GM19395 (cell line): ENCODE results near the gene SOAT2.
"Not testable (repeated sequence)": the region's sequence is repeated elsewhere in the genome, so short reads cannot be mapped to it uniquely, and the experiment has no call there.

ENCODE experiments used
- ATAC-seq: cut with Tn5 transposase; IDR thresholded peaks from one replicate; pipeline ENCODE4 v1.9.1; 2021; ENCODE audit warnings: mild to moderate bottlenecking, moderate library complexity; ENCODE audit not compliant: unreplicated experiment

Gene SOAT2

DNA sequence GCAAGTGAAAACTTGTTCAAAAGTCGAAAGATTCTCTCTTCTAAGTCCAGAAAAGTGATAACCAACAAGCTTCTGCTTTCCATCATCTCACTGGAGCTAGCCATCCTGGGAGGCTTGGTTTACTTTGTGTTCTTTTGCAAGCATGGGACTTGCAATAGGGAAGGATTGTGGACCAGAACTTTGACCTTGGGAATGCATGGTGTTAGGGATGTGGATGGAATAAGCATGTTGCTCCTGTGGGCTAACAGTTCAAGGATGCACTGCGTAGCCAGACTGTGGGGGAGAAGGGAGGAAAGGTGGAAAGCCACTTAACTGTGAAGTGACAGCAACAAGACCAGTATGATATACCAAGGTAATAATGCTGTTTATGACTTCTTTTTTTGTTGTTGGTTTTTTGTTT is 28.6 kb downstream of the SOAT2 start:
- ATAC-seq: no peak

DNA sequence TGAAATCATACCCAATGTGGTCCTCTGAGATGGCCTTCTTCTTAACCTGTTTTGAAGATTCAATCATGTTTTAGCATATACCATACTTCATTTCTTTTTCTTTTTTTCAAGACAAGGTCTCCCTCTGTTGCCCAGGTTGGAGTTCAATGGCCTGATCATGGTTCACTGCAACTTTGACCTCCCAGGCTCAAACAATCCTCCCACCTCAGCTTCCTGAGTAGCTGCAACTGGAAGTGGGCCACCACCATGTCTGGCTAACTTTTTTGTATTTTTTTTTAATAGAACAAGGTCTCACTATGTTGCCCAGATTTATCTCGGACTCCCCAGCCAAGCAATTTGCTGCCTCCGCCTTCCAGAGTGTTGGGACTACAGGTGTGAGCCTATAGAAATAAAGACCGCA is 30.4 kb downstream of the SOAT2 start:
- no peak for ATAC-seq

DNA sequence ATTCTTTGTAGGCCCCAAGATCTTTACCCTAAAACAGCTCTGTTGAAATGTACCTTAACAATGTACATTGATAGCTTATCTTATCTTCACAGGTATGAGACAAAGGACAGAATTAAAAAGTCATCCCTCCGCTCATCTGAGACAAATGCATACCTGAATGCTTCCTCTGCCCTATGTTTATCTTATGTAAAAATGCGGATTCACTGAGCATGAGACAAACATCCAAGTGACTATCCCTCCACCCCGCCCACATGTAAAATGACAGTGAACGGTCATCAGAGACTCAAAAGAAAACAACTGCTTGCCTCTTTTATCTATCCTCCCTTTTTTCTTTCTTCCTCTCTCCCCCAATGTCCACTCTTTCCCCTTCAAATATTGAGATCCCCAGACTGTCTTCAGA is 40.1 kb downstream of the SOAT2 start:
- ATAC-seq: no peak

DNA sequence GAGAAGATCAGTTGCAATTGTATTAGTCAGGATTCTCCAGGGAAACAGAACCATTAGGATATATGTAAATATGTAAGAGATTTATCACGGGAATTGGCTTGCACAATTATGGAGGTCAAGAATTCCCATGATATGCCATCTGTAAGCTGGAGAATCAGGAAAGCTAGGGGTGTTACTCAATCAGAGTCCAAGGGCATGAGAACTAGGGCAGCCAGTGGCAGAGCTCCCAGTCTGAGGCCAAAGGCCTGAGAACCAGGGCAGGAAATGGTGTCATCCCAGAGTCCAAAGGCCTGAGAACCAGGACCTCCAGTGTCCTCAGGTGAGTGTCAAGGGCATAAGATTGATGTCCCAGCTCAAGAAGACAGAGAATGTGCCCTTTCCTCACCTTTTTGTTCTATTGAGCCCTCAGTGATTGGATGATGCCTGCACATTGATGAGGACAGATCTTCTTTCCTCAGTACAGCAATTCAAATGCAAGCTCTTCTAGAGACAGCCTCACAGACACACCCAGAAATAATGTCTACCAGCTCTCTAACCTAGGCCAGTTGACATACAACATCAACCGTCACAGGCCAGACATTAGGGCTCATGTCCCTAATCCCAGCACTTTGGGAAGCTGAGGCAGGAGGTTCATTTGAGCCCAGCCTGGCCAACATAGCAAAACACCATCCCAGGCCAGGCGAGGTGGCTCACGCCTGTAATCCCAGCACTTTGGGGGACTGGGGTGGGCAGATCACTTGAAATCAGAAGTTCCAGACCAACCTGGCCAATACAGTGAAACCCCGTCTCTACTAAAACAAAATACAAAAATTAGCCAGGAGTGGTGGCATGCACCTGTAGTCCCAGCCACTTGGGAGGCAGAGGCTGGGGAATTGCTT is 42.3 kb downstream of the SOAT2 start:
- ATAC-seq: no peak

DNA sequence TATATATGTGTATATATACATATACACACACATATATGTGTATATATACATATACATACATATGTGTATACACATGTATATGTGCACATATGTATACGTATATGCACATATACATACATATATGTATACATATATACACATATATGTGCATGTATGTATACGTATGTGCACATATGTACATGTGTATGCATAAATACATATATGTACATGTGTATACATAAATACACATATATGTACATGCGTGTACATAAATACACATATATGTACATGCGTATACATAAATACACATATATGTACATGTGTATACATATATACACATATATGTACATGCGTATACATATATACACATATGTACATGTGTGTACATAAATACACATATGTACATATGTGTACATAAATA is 43.9 kb downstream of the SOAT2 start:
- no peak for ATAC-seq

DNA sequence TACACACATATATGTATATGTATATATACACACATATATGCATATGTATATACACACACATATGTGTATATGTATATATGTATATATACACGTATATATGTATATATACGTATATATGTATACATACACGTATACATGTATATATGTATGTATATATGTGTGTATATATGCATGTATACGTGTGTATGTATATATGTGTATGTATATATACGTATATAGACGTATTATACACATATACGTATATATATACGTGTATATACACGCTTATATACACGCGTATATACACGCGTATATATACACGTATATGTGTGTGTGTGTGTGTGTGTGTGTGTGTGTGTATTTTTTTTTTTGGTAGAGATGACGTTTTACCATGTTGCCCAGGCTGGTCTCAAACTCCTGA is 44.4 kb downstream of the SOAT2 start:
- ATAC-seq: no peak

DNA sequence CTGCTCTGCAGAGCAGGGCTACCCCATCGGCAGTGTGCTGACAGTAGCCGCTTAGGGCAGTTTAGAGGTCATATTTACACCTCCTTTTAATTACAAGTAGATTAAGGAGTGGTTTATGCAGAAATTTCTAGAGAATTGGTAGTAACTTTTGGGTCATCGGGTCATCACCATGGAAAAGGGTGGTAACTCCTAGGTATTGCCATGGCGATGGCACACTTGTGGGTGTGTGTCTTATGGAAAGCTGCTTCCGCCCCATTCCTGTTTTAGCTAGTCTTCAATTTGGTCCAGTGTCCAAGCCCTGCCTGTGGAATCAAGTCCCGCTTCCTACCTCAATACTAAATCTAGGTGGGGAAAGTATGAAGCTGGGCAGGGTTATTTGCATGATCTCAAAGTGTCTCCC is 47.8 kb downstream of the SOAT2 start:
- ATAC-seq: no peak

DNA sequence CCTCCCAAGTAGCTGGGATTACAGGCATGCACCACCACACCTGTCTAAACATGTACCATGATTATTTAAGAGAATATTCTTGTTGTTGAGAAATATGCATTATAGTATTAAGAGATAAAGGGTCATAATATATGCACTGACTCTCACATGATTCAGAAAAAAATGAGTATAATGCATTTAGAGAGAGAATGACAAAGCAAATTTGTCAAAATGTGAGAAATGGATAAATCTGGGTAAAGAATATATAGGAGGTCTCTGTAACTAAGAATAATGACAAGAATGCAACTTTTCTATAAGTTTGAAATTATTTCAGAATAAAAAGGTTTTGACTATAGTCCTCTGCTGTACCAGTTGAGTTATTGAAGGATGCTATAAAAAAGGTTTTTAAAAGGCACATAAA is 49.1 kb downstream of the SOAT2 start:
- ATAC-seq: no peak

DNA sequence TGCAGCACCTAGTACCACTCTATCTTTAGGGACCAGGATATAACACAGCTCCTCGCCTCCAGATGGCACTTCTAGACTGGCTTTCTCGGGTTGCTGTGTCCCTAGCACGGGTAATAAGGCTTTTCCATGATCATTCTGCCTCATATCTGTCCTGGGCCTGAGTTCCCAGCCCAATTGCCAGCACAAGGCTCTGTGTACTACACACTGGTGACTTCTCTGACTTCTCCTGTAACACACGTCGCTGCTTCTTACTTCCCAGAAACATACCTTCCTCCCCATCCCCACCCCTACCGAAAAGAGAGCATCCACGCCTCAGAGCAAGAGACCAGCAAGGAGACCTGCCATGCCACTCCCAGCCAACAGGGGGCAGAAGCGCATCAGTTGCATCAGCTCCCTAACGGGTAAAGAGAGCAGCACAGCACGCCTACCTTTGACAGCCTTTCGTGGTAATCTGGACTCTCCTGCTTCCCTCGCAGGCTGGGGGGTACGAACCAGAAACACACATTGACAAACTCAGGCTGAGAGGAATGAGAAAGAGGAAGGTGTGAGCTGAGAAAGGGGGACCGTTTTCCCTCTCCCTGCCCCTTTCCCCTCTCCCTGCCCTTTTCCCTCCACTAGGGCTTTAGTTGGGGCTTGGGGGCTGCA is 56.0 kb downstream of the SOAT2 start:
- ATAC-seq: peak; percentile 74

DNA sequence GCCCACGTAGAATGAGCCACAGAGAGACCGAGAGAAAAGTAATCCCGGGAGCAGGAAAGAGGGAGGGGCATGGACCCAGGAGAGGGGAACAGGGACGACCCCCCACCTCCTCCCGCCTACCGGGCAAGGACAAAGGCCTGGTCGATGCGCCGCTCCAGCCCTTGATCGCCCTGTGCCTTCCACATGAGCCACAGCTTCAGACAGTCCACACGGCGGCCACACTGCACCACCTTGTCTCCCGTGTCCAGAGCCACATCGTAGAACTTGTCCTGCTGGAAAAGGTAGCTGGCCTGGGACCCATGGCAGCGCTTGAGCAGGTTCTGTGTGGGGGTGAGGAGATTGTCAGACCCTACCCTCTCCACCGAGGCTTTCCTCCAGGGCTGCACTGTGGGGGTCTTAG is 56.7 kb downstream of the SOAT2 start:
- no peak for ATAC-seq

DNA sequence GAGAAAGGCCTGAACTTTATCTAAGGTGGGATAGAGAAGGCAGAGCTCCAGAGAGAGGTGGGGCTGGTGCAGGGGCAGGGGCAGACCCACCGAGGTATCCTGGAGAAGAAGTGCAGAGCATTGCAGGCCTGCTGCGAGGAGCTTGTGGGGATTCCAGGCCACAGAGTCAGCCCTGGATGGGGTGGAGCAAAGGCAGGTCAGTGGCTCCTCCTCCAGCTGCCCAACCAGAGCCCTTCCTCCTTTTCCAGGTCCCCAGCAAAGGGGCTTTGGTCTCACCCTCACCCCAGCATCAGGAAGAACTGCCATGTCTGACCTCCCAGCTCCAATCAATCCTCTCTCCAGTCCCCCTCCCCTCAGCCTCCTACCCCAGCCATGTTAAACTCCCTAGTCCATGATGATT is 57.4 kb downstream of the SOAT2 start:
- no peak for ATAC-seq

DNA sequence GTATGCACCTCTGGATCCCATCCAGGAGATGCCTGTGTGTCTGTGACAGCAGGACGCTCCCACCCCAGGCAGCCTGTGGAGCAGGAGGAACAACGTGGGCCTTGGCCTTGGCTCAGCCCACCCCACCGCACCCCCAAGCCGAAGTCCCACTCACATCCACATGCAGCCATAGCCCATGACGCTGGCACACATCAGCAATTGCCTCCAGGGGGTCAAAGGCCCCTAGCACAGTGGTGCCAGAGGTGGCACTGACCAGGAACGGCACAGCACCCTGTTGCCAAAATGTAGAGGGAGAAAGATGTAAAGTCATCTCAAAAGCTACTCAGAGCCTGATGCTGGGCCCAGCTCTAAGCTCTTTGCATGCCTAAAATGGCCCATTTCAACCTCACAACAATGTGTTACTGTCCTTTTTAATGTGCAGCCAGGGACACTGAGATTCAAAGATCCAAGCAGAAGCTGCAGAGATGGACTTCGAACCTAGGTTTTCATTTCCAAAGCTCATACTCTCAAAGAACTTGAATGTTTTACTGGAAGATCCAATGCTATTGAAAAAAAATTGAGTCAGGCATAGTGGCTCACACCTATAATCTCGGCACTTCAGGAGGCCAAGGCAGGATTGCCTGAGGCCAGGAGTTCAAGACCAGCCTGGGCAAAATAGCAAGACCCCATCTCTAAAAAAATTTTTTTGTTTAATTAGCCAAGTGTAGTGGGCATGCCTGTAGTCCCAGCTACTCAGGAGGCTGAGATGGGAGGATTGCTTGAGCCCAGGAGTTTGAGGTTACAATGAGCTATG is 58.0 kb downstream of the SOAT2 start:
- no peak for ATAC-seq

DNA sequence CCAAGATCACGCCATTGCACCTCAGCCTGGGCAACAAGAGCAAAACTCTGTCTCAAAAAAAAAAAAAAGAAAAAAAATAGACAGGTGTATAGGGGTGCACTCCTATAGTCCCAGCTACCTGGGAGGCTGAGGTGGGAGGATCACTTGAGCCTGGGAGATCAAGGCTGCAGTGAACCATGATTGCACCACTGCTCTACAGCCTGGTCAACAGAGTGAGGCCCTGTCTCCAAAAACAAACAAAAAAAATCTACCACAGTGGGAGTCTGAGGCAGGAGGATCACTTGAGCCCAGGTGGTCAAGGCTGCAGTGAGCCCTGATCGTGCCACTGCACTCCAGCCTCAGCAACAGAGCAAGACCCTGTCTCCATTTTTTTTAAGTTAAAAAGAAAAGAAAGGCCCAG is 59.7 kb downstream of the SOAT2 start:
- not testable (repeated sequence) for ATAC-seq

DNA sequence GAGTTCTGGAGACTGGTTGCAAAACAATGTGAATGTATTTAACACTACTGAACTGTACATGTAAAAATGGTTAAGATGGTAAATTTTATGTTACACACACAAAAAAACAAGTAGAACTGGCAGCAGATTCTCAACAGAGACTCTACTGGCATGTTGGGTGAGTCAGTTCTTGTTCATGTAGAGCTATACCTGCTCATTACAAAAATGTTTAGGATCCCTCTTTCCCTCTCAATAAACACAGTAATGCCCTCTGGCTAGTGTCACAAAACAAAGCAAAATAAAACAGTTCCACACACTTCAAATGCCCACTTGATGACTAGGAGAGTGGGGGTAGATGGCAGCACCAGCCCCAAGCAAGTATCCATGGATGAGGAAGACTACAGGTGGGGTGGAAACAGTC is 63.6 kb downstream of the SOAT2 start:
- ATAC-seq: no peak

DNA sequence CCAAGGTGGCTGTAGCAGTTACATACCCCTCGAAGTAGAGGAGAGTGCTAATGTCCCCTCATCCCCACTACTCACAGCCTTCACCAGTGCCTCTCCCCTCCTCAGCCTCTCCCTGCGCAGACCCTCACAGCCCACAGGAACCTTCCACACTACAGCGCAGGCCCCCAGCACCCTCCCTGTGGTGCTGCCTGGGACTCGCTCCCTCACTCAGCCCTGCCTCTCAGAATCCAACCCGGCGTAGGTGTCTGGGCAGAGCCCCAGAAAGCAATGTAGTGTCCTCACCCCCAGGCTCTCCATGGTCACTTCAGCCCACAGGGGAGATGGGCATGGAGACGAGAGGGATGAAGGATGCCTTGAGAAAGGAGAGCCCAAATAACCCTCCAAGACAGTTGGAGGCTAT is 66.4 kb downstream of the SOAT2 start:
- ATAC-seq: no peak

DNA sequence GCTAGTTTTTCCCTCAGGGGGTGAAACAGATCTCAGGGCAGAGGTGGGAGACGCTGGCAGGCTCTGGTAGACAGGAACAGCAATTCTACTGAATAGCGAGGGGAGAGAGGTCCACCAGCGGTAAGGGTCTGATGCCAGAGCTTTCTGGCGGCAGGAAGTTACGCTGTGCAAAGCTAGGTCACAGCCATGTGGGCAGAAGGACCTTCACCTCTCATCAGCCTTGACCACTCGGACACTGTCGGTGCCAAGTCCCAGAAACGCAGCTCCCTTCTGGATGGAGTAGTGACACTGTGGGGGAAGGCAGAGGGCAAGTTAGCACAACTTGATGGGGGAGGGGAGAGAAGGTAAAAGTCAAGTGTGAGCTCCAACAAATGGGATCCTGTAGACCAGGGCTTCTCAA is 66.9 kb downstream of the SOAT2 start:
- no peak for ATAC-seq

DNA sequence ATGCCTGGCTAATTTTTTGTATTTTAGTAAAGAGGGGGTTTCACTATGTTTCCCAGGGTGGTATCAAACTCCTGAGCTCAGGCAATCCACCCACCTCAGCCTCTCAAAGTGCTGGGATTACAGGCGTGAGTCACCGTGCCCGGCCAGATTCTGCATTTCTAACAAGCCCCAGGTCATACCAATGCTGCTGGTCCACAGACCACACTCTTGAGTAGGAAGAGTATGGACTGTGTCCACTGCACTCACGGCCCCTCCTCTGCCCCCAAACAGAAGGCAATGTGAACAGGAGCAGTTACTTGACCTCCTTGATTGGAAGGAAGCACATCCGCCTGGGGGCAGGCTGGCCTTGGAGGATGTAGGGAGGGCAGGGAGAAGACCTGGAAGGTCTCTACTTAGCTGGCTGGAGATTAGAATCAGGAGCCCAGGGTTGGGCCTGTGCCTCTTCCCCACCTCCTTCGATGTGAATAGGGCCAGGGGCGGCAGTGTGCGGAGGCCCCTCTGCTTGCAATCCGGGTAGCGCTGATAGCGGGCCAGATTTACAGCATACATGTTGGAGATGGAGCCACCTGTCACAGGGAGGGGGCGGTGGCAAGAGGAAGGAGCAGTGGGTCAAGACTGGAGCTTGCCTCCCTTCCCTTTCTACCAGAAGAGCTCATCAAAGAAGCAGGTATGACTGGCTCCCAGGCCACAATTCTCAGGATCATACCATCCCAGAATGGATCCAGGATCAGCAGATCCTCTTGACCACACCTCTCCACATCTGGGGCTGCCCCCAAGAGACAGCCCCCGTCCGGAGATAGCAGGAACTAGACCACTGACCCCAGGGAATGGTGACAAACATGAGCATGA is 67.8 kb downstream of the SOAT2 start:
- ATAC-seq: no peak

DNA sequence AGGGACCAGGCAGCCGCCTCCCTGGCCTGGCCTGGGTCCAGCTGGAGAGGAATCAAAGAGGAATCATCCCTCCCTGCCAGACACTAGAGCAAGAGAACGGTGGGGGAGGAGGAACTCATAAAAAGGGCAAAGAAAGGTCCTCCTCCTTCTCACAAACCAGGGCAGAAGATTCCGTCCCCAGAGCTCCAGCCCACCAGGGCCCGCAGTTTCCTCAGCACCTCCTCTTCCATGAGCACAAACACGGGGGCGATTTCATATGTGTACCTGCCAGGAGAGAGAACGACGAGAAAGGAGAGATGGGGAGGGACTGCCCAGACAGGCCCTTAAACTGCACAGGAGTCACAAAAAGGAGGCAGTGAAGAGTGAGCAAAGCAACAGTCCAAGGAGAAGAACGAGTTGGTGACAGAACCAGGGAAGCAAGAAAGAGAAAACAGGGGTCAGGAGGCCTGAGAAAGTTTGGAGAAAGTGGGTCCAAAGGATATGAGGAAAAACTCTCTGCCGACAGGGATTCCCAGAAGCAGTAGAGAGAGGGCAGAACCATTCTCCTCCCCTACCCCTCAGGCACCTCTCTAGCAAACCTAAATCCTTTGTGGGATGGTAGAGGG is 68.5 kb downstream of the SOAT2 start:
- no peak for ATAC-seq

DNA sequence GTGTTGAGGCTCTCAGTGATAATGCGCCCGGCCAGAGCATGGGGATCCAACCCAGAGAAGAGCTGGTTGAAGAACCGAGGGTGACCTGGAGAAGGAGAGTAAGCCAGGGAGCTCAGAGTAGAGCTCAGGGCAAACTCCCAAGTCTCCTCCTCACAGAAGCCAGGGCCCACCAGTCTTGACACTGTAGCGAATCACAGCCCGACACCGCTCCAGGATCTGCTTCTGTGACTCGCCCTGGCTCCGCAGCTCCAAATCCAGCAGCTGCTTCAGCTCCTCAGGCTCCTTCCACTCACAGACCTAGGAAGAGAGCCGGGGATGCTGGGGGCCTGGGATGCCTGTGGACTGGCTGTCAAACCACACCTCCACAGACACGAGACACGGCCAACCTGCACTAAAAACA is 69.1 kb downstream of the SOAT2 start:
- no peak for ATAC-seq

DNA sequence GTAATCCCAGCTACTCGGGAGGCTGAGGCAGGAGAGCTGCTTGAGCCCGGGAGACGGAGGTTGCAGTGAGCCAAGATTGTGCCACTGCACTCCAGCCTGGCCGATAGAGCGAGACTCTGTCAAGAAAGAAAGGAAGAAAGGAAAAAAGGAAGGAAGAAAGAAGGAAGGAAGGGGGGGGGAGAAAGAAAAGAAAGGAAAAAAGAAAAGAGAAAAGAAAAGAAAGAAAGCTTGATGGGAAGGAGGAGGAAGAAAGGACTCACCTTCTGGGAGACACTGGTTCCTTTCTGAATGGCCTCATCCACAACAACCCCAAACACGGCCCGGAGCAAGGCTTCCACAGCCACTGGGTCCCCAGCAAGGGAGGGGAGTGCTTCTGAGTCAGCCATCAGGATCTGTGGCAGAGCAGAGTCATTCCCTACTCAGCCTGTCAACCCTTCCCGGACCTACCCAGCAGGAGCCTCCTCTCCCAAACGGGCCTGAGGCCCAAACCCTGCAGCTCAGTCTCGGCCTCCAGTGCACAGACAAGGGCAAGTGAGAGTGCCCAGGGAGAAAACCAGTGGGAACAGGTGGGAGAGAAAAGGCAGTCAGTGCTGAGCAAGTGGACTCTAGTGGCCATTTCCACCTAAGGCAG is 69.9 kb downstream of the SOAT2 start:
- ATAC-seq: no peak
